H1 (cell line): ENCODE data around the gene PDGFRA. TPM values are rescaled to one million over a fixed set of nuclear protein-coding genes. Genes with fewer than 3 reads are reported as not detected.

Experiments used
- HDAC2 ChIP-seq, 2 experiments: fragments of 300-600 bp in 1 of 2; sonication (generic) in 1 of 2; IDR thresholded peaks; 2 replicates each; pipeline ENCODE4 v1.6.1; 2011 to 2012; ENCODE audit warnings: low read depth in 2 of 2, low read length in 2 of 2, mild to moderate bottlenecking in 2 of 2, moderate library complexity in 2 of 2, borderline replicate concordance in 1 of 2, inconsistent platforms in 1 of 2
- KDM4A ChIP-seq: IDR thresholded peaks from one replicate; pipeline ENCODE4 v1.7.1; 2012; ENCODE audit warnings: low read depth, mild to moderate bottlenecking, moderate library complexity, low read length, inconsistent platforms; ENCODE audit not compliant: severe bottlenecking
- SIRT6 ChIP-seq: IDR thresholded peaks from one replicate; pipeline ENCODE4 v1.7.1; 2012; ENCODE audit warnings: low read length, inconsistent platforms
- polyA plus RNA-seq, 7 experiments: library from polyadenylated mRNA; depleted of rRNA in 3 of 7; stranded (reverse) in 5 of 7; unstranded in 2 of 7; fragments of >200 nt in 5 of 7; fragments of 200-250 nt in 2 of 7; gene quantifications; 1 replicate in 5 of 7; 2 replicates in 1 of 7; 4 replicates in 1 of 7; pipeline versions ENCODE4 v1.2.1 to v1.2.3, GENCODE V29; 2011 to 2013; ENCODE audit warnings: missing spikeins in 2 of 7, mixed read lengths in 2 of 7
- total RNA-seq: library from RNA; stranded (reverse); fragmentation: NEBNext Ultra II Directional; extraction: Animal tissue kit (Norgen Biotek cat#: 25700); gene quantifications from 2 replicates; pipeline ENCODE4 v1.2.1, GENCODE V29; 2021
- TF ChIP-seq, protein P1 (sequence below): IDR thresholded peaks from 2 replicates; pipeline ENCODE4 v1.6.1; 2011; ENCODE audit warnings: low read depth, mild to moderate bottlenecking, low read length; ENCODE audit not compliant: insufficient read depth

Gene PDGFRA
- total and polyA plus RNA-seq, 2 of the 8 experiments (the other 6 are each of a cell fraction or from before 2014, with no cell fraction given): 1.4 to 3.4 TPM

DNA sequence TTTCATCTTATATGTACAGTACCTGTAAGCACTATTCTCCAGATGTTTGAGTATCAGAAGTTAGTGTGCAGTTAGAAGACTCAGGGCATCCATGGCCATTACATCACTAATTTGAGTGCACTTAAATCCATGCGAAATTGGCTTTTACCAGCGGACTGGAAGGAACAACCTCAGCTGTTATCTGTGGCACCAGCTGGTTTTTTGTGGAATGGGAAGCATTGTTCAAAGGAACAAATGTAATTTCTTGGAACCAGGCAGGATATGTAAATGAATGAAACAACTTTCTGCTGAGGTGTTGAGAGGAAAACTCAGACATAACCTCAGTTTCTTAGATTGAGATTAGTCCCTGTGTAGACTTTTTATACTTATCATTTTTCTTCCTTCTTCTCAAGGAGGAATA lies 60.2 kb downstream of the PDGFRA start (continued):
- TF ChIP-seq, protein P1, sequence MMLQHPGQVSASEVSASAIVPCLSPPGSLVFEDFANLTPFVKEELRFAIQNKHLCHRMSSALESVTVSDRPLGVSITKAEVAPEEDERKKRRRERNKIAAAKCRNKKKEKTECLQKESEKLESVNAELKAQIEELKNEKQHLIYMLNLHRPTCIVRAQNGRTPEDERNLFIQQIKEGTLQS: no peak
- no peak for TF ChIP-seq HDAC2 (IDR thresholded peaks at IDR 0.05; ENCODE audit: borderline replicate concordance in 1 of 2, low read depth in 2 of 2, low read length in 2 of 2)
- no peak for TF ChIP-seq KDM4A
- no peak for TF ChIP-seq SIRT6
